BE2C (cell line): ENCODE results near the gene ZBTB34.

Experiments
- DNase-seq: peaks from one replicate; pipeline ENCODE4 v3.0.0-alpha.2; 2020
- H3K27me3 ChIP-seq: fragments of 250-450 bp; sonication (Bioruptor Pico); 2 replicates; pipeline ENCODE4 v1.5.1; 2020; ENCODE audit warnings: mild to moderate bottlenecking
- H3K36me3 ChIP-seq: fragments of 250-450 bp; sonication (Bioruptor Pico); 2 replicates; pipeline ENCODE4 v1.5.1; 2020; ENCODE audit warnings: mild to moderate bottlenecking
- H3K4me1 ChIP-seq: fragments of 250-450 bp; sonication (Bioruptor Pico); 2 replicates; pipeline ENCODE4 v1.5.1; 2020
- H3K4me3 ChIP-seq: 2 replicates; pipeline ENCODE4 v1.5.1; 2011; ENCODE audit warnings: low read depth, low read length
- H3K9me3 ChIP-seq: fragments of 250-450 bp; sonication (Bioruptor Pico); 2 replicates; pipeline ENCODE4 v1.5.1; 2020
- TF ChIP-seq, protein P1 (sequence below): IDR thresholded peaks from 2 replicates; pipeline ENCODE4 v1.5.1; 2012; ENCODE audit warnings: mild to moderate bottlenecking, low read depth, low read length

Gene ZBTB34

DNA sequence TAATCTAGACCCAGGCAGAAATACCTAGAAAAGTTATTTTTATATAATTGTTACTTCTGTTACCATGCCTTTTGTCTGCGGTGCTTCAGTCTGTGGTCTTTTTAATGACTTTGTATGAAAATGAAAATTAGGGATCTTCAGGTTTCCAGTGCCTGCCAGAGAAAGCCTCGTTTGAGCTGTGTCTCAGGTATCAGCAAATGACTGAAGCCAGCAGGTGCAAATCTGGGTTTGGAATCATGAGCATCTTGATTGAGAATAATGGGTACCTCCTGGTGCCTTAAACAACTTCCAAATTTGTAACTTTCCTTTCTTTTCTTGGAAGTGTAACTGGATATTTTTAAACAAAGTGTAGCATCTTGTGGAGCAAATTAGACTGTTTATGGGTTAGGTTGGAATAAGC lies 4.3 kb downstream of the ZBTB34 start:
- H3K4me3 ChIP-seq = no peak overlapping the region
- TF ChIP-seq, protein P1, sequence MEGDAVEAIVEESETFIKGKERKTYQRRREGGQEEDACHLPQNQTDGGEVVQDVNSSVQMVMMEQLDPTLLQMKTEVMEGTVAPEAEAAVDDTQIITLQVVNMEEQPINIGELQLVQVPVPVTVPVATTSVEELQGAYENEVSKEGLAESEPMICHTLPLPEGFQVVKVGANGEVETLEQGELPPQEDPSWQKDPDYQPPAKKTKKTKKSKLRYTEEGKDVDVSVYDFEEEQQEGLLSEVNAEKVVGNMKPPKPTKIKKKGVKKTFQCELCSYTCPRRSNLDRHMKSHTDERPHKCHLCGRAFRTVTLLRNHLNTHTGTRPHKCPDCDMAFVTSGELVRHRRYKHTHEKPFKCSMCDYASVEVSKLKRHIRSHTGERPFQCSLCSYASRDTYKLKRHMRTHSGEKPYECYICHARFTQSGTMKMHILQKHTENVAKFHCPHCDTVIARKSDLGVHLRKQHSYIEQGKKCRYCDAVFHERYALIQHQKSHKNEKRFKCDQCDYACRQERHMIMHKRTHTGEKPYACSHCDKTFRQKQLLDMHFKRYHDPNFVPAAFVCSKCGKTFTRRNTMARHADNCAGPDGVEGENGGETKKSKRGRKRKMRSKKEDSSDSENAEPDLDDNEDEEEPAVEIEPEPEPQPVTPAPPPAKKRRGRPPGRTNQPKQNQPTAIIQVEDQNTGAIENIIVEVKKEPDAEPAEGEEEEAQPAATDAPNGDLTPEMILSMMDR = no peak
- DNase-seq = no peak
- no peaks in the 10 kb centered on the region for H3K4me1 ChIP-seq
- peaks cover 7% of the 10 kb centered on the region for H3K36me3 ChIP-seq
- H3K9me3 ChIP-seq = no peaks in the 10 kb centered on the region
- H3K27me3 ChIP-seq = no peaks in the 10 kb centered on the region

DNA sequence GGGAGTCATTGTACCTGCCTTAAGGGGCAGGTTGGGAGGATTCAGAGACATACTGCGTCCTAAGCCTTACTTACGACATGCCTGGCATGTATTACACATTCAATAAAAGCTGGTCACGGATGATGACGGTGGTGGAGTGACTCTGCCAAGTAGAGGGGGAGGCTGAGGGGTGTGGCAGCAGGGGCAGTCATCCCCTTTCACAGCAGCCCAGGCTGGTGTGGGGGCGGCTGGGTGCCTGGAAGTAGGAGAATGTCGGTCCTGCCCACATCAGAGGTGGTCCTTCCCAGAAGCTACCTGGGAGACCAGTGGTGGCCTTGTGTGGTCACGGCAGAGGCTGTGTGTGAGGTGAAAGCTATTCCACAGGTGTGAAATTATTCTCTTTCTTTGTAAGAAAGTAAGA lies 8.9 kb downstream of the ZBTB34 start:
- Histone ChIP-seq H3K4me1 (no peaks in the 10 kb centered on the region), H3K4me3 (no peak overlapping the region), H3K27me3 (no peaks in the 10 kb centered on the region), H3K36me3 (peaks cover 7% of the 10 kb centered on the region), H3K9me3 (no peaks in the 10 kb centered on the region)
- TF ChIP-seq, protein P1 = no peak
- no peak for DNase-seq

DNA sequence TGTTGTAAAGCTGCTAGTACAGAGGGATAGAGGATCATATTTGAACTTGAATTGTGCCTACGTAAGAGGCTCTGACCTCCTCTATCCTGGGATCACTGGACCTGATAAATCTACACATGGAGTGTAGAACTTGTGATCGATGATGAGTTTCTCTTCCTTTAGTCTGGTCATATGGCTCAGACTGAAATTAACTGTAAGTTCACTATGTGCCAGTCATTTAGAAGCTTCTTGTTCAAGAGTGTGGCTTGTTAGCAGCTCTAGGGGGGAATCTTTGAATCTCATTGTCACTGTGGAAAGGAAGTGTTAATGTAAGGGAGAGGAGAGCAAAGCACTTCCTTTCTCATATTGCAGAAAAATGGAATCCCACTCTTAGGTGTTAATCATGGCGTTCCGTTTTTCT lies 12.1 kb downstream of the ZBTB34 start:
- no peaks in the 10 kb centered on the region for H3K27me3 ChIP-seq
- no peak for DNase-seq
- TF ChIP-seq, protein P1 = no peak
- H3K4me1 ChIP-seq = no peaks in the 10 kb centered on the region
- no peak overlapping the region for H3K4me3 ChIP-seq
- peaks cover 4% of the 10 kb centered on the region; the same call in 1 of the 2 replicates for H3K36me3 ChIP-seq
- no peaks in the 10 kb centered on the region for H3K9me3 ChIP-seq

DNA sequence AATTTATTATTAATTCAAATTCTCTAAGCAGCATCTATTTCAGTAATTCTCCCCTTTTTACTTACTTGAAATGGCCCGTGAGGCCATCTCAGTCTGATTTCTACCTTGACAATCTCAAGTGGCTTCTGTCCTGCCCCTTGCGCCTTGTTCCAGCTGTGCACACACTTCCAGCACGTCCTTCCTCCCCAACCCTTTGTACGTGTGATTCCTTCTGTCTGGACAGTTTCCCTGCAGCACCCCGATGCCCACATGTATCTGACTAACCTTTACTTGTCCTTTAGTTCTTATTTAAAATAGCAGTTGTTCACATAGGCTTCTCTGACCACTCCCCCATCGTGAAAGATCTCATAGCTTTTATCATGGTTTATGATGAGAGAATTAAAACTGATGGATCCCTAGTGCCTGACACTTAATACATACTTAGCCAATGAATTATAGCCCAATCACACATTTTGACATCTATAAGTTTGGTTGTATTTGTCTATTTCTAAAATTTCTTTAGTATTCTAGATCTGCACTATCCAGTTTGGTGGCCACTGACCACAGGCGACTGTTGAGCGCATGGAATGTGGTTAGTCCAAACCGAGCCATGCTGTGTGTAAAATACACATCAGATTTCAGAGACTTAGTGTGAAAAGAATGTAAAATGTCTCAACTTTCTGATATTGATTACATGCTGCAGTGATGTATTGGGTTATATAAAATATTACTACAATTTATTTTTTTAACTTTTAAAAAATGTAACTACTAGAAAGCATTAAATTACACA lies 14.3 kb downstream of the ZBTB34 start:
- no peaks in the 10 kb centered on the region for H3K9me3 ChIP-seq
- no peak for DNase-seq
- TF ChIP-seq, protein P1 = no peak

DNA sequence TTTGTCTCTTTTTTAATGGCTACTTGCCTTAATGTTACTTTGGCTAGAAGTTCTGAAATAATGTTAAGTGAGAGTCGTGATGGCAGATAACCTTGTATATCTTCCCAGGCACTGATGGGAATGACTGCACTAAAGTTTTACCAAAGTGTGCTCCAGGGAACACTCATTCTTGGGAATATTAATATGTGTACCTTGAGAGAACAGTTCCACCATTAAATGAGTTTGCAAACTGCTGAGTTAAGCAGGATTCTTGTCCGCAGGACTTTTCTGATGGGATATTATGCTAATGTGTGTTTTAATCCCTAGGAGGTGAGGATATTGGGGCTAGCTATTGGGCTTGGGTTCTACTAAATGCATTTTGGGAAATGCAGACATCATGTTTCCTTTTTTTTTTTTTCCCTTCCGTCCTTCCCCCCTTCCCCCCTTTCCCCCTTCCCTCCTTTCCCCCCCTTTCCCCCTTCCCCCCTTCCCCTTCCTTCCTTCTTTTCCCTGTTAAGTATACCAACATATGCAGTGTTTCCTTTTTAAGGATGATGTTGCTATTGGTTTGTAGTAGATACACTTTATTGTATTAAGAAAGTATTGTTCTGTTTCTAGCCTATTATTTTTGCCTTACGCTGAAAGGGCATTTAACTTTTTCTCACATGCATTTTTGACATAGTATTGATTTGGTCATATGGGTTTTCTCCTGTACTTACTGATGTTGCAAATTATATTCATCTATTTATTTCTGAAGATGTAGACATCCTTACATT lies 15.5 kb downstream of the ZBTB34 start:
- H3K4me3 ChIP-seq = no peak overlapping the region

More for the DNA sequence above, 14.3 kb downstream of the ZBTB34 start:
- no peaks in the 10 kb centered on the region for H3K27me3 ChIP-seq
- peaks cover 5% of the 10 kb centered on the region for H3K36me3 ChIP-seq
- no peak overlapping the region for H3K4me3 ChIP-seq
- no peaks in the 10 kb centered on the region for H3K4me1 ChIP-seq

More for the DNA sequence above, 15.5 kb downstream of the ZBTB34 start:
- TF ChIP-seq, protein P1 = no peak
- Histone ChIP-seq H3K36me3 (peaks cover 14% of the 10 kb centered on the region), H3K9me3 (no peaks in the 10 kb centered on the region), H3K27me3 (no peaks in the 10 kb centered on the region), H3K4me1 (no peaks in the 10 kb centered on the region)
- no peak for DNase-seq
